ENCODE data around the gene WDTC1. TPM values are rescaled to one million over a fixed set of nuclear protein-coding genes. Genes with fewer than 3 reads are reported as not detected.

WDTC1 gene
- total RNA-seq, 1 experiment from 2014 or later = 15.7 TPM

DNA sequence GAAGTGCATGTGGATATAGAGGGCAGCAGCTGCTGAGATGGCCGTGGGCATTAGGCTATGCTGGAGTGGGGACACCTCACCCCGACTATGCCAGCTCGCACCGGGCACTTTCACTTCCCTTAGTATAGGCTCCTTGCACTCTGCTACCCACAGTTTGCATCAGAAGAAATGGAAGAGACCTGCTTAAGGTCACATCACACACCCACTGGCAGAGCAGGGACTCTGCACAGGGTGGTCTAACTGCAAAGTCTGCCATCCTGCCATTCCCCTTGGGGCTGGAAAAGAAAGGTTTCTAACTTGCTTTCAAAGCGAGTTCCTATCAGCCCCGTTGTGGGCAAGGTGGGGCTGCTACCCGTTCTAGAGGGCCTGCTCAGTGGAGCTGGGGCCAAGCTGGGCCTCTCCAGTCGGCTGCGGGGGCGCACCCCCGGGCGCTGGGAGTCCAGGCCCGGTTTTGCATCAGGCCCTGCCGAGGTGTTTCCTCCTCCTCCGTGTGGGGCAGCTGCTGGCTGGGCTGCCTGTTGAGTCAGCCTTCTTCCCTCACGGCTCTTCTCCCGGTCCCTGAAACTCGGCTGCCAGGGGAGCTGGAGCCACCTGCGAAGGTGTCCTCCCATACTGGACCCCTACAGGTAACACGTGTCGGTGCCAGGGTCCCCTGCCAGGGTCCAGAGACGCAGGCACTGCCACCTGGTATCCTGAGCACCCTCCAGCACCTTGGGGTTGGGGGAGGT lies 107.3 kb downstream of the WDTC1 start, which contains the start of gene SYTL1:
TSS of gene SYTL1 (plus strand) at position 498 of the 728 bp plus-strand sequence. CDS start 3,313 bp downstream, outside the sequence.
- Mint-ChIP-seq H3K4me3 (ENCODE audit: unreplicated experiment) (peak within 1 kb of the TSS; percentile 82), H3K27me3 (ENCODE audit: insufficient read depth, unreplicated experiment) (no peaks in the 10 kb centered on the region), H3K4me1 (ENCODE audit: insufficient read depth, unreplicated experiment) (peaks cover 46% of the 10 kb centered on the region), H3K9me3 (ENCODE audit: unreplicated experiment) (no peaks in the 10 kb centered on the region), H3K36me3 (ENCODE audit: insufficient read depth, unreplicated experiment) (peaks cover 49% of the 10 kb centered on the region), H3K27ac (ENCODE audit: low read depth, unreplicated experiment) (peak within 1 kb of the TSS; percentile 95)
- peak; percentile 89 for DNase-seq (ENCODE audit: unreplicated experiment)
- intact Hi-C loops (cut with micrococcal nuclease) = loop anchor here (1.0 kb wide), 1 partner anchor 19 kb away; the partner anchor contains the start of gene TMEM222
- ChIA-PET POLR2A (interaction anchor here (0.6 to 4.4 kb wide), 18 partner anchors 9 to 432 kb away, joined by 3 to 78 read pairs (median 6); partner anchors contain the start of genes MAP3K6, STX12, TMEM222 and WDTC1), CTCF (interaction anchor here (0.6 to 6.0 kb wide), 14 partner anchors 9 to 187 kb away, joined by 3 to 45 read pairs (median 4); partner anchors contain the start of gene WASF2)
- BruUV-seq (replicated peaks) = no TSS peak
- TF ChIP-seq CTCF (IDR thresholded peaks at IDR 0.05; ENCODE audit: unreplicated experiment) = no peak

GRCh38 chr1:27342391-27342777 lies 108.0 kb downstream of the WDTC1 start:
- Mint-ChIP-seq H3K4me1 (ENCODE audit: insufficient read depth, unreplicated experiment) (peaks cover 51% of the 10 kb centered on the region), H3K27ac (ENCODE audit: low read depth, unreplicated experiment) (peak overlapping the region; percentile 95), H3K27me3 (ENCODE audit: insufficient read depth, unreplicated experiment) (no peaks in the 10 kb centered on the region), H3K36me3 (ENCODE audit: insufficient read depth, unreplicated experiment) (peaks cover 55% of the 10 kb centered on the region), H3K9me3 (ENCODE audit: unreplicated experiment) (no peaks in the 10 kb centered on the region), H3K4me3 (ENCODE audit: unreplicated experiment) (peak overlapping the region; percentile 82)
- BruUV-seq (replicated peaks) = TSS peak; percentile 55
- CTCF ChIA-PET = interaction anchor here (0.7 to 6.0 kb wide), 14 partner anchors 10 to 148 kb away, joined by 3 to 45 read pairs (median 6); partner anchors contain the start of gene WASF2
- POLR2A ChIA-PET = interaction anchor here (0.7 to 4.4 kb wide), 19 partner anchors 10 to 332 kb away, joined by 3 to 78 read pairs (median 6); partner anchors contain the start of genes MAP3K6, TMEM222 and WDTC1
- peak; percentile 26 for DNase-seq (ENCODE audit: unreplicated experiment)
- TF ChIP-seq CTCF (IDR thresholded peaks at IDR 0.05; ENCODE audit: unreplicated experiment) = no peak
- intact Hi-C loops (cut with micrococcal nuclease) = no loop called here

GRCh38 chr1:27342778-27343638 lies 108.6 kb downstream of the WDTC1 start:
- H3K27ac Mint-ChIP-seq (ENCODE audit: low read depth, unreplicated experiment) = peak overlapping the region; percentile 95
- no peak for TF ChIP-seq CTCF (IDR thresholded peaks at IDR 0.05; ENCODE audit: unreplicated experiment)
- H3K9me3 Mint-ChIP-seq (ENCODE audit: unreplicated experiment) = no peaks in the 10 kb centered on the region
- DNase-seq (ENCODE audit: unreplicated experiment) = peak; percentile 93
- BruUV-seq (replicated peaks) = no TSS peak
- H3K4me1 Mint-ChIP-seq (ENCODE audit: insufficient read depth, unreplicated experiment) = peaks cover 58% of the 10 kb centered on the region
- peak overlapping the region; percentile 82 for H3K4me3 Mint-ChIP-seq (ENCODE audit: unreplicated experiment)
- H3K27me3 Mint-ChIP-seq (ENCODE audit: insufficient read depth, unreplicated experiment) = no peaks in the 10 kb centered on the region
- ChIA-PET CTCF (interaction anchor here (0.7 to 6.0 kb wide), 12 partner anchors 10 to 147 kb away, joined by 3 to 45 read pairs (median 6); partner anchors contain the start of genes CD164L2 and WASF2), POLR2A (interaction anchor here (0.6 to 4.4 kb wide), 21 partner anchors 9 to 332 kb away, joined by 3 to 78 read pairs (median 5); partner anchors contain the start of genes CD164L2, MAP3K6, TMEM222 and WDTC1)
- H3K36me3 Mint-ChIP-seq (ENCODE audit: insufficient read depth, unreplicated experiment) = peaks cover 61% of the 10 kb centered on the region
- intact Hi-C loops (cut with micrococcal nuclease) = loop anchor here (1.0 kb wide), 1 partner anchor 23 kb away; the partner anchor contains the start of gene MAP3K6

Data from MCF 10A (cell line).